Adrenal gland (tissue), 5 donors: ENCODE measurements around the gene CHD1.

Source experiments
- CTCF ChIP-seq, 6 experiments: fragments of 450-650 bp in 4 of 6; fragments of 200-600 bp in 2 of 6; sonication (generic) in 1 of 6; IDR thresholded peaks; 1 replicate in 5 of 6; 2 replicates in 1 of 6; pipeline versions ENCODE4 v1.5.1 to v1.8.0; 2016 to 2021; ENCODE audit warnings: antibody characterized with exemption in 6 of 6, mild to moderate bottlenecking in 2 of 6, moderate library complexity in 1 of 6
- POLR2A ChIP-seq, 2 donors: fragments of 450-650 bp; IDR thresholded peaks; one replicate each; pipeline ENCODE4 v1.6.1; 2017; ENCODE audit warnings: antibody characterized with exemption in 2 of 2, mild to moderate bottlenecking in 2 of 2, moderate library complexity in 1 of 2
- donor health status: DM: no; HTN: no; CAD: no.

- no peak for TF ChIP-seq POLR2A (IDR thresholded peaks at IDR 0.05)
- no peak for TF ChIP-seq CTCF (IDR thresholded peaks at IDR 0.05)
Measured at GRCh38 chr5:98929710-98930298, 997 bp upstream of the CHD1 start.
